Smooth muscle cell (in vitro differentiated cells): ENCODE data around the gene SPNS2. TPM values are rescaled to one million over a fixed set of nuclear protein-coding genes. Genes with fewer than 3 reads are reported as not detected.

Source experiments
- DNase-seq: peaks from one replicate; lab custom pipeline; 2025; ENCODE audit not compliant: unreplicated experiment; lab: John Stamatoyannopoulos, UW
- H2AFZ ChIP-seq: fragments of 200-600 bp; sonication (generic); 2 replicates; pipeline ENCODE4 v1.6.0; 2016; ENCODE audit warnings: antibody characterized with exemption, low read depth, mild to moderate bottlenecking
- H3F3A ChIP-seq: fragments of 200-600 bp; sonication (generic); 2 replicates; pipeline ENCODE4 v1.6.0; 2017; ENCODE audit warnings: antibody characterized with exemption, low read depth
- H3K27ac ChIP-seq: fragments of 200-600 bp; sonication (generic); 2 replicates; pipeline ENCODE4 v1.5.1; 2016; ENCODE audit warnings: low read depth, mild to moderate bottlenecking
- H3K27me3 ChIP-seq: fragments of 200-600 bp; sonication (generic); 2 replicates; pipeline ENCODE4 v1.6.1; 2016; ENCODE audit warnings: low read depth, mild to moderate bottlenecking
- H3K36me3 ChIP-seq: fragments of 200-600 bp; sonication (generic); 2 replicates; pipeline ENCODE4 v1.5.1; 2016; ENCODE audit warnings: low read depth
- H3K4me1 ChIP-seq: fragments of 200-600 bp; sonication (generic); 2 replicates; pipeline ENCODE4 v1.5.1; 2016; ENCODE audit warnings: low read depth
- H3K4me2 ChIP-seq: fragments of 200-600 bp; sonication (generic); 2 replicates; pipeline ENCODE4 v1.6.0; 2016; ENCODE audit warnings: mild to moderate bottlenecking
- H3K4me3 ChIP-seq: fragments of 200-600 bp; sonication (generic); 2 replicates; pipeline ENCODE4 v1.5.1; 2016; ENCODE audit warnings: mild to moderate bottlenecking
- H3K79me2 ChIP-seq: fragments of 200-600 bp; sonication (generic); 2 replicates; pipeline ENCODE4 v1.6.0; 2016; ENCODE audit warnings: low read depth, mild to moderate bottlenecking
- H3K9ac ChIP-seq: fragments of 200-600 bp; sonication (generic); 2 replicates; pipeline ENCODE4 v1.6.0; 2016; ENCODE audit warnings: low read depth
- H3K9me3 ChIP-seq: fragments of 200-600 bp; sonication (generic); replicated peaks from 2 replicates; pipeline ENCODE4 v1.5.1; 2016; ENCODE audit warnings: low read depth
- H4K20me1 ChIP-seq: fragments of 200-600 bp; sonication (generic); 2 replicates; pipeline ENCODE4 v1.6.0; 2016; ENCODE audit warnings: low read depth
- CTCF ChIP-seq: fragments of 200-600 bp; sonication (generic); IDR thresholded peaks from 2 replicates; pipeline ENCODE4 v1.5.1; 2017; ENCODE audit warnings: borderline replicate concordance, mild to moderate bottlenecking, antibody characterized with exemption; ENCODE audit not compliant: insufficient read depth, poor library complexity, severe bottlenecking
- WGBS: methylation state at CpG from one replicate; pipeline ENCODE4 v1.1.7; 2016; ENCODE audit warnings: low lambda C conversion rate; 5-methylcytosine and 5-hydroxymethylcytosine counted together
- polyA plus RNA-seq: library from polyadenylated mRNA; unstranded; fragments of >200 nt; fragmentation: Nextera tagmentation; extraction: Ambion mirVana; gene quantifications from 2 replicates; pipeline ENCODE4 v1.2.1, GENCODE V29; 2016
- total RNA-seq: library from RNA; depleted of rRNA; stranded (reverse); fragments of >200 nt; gene quantifications from 2 replicates; pipeline ENCODE4 v1.2.3, GENCODE V29; 2014

SPNS2 gene
- total and polyA plus RNA-seq, 2 experiments from 2014 or later, result 5.1 to 16.5 TPM

- H3K4me3 ChIP-seq, result no peak overlapping the region
- H3K27me3 ChIP-seq, result peaks cover 45% of the 10 kb centered on the region
- H3F3A ChIP-seq, result no peaks in the 10 kb centered on the region
- no peak overlapping the region for H3K9ac ChIP-seq
- 56% methylated on average over 23 of the region's 23 CpGs for WGBS
- no peak overlapping the region for H3K4me2 ChIP-seq
- H3K36me3 ChIP-seq, result no peaks in the 10 kb centered on the region
- no peaks in the 10 kb centered on the region for H4K20me1 ChIP-seq
- no peaks in the 10 kb centered on the region for H3K9me3 ChIP-seq
- no peaks in the 10 kb centered on the region for H3K79me2 ChIP-seq
- no peak overlapping the region for H2AFZ ChIP-seq
- H3K4me1 ChIP-seq, result peaks cover 6% of the 10 kb centered on the region
- H3K27ac ChIP-seq, result no peak overlapping the region
- no peak for DNase-seq
- no peak for TF ChIP-seq CTCF
Observed at GRCh38 chr17:4497101-4497824, 1.4 kb upstream of the SPNS2 start.

- peaks cover 51% of the 10 kb centered on the region for H3K27me3 ChIP-seq
- H3K36me3 ChIP-seq, result no peaks in the 10 kb centered on the region
- no peak overlapping the region for H3K27ac ChIP-seq
- H3K9ac ChIP-seq, result no peak overlapping the region
- H3K9me3 ChIP-seq, result no peaks in the 10 kb centered on the region
- no peak overlapping the region for H2AFZ ChIP-seq
- 3% methylated on average over 42 of the region's 53 CpGs for WGBS
- H3K4me3 ChIP-seq, result peak overlapping the region; percentile 47
- H3K79me2 ChIP-seq, result no peaks in the 10 kb centered on the region
- no peaks in the 10 kb centered on the region for H4K20me1 ChIP-seq
- no peaks in the 10 kb centered on the region for H3F3A ChIP-seq
- peaks cover 6% of the 10 kb centered on the region for H3K4me1 ChIP-seq
- no peak for TF ChIP-seq CTCF
- DNase-seq, result no peak
- peak overlapping the region; percentile 76 for H3K4me2 ChIP-seq
Observed at GRCh38 chr17:4499431-4500190, 930 bp downstream of the SPNS2 start.

- Histone ChIP-seq H3K4me1 (peaks cover 6% of the 10 kb centered on the region), H3K27ac (no peak overlapping the region), H3K4me3 (peak overlapping the region; percentile 47), H3K4me2 (peak overlapping the region; percentile 76), H3K36me3 (no peaks in the 10 kb centered on the region), H4K20me1 (no peaks in the 10 kb centered on the region), H3K9me3 (no peaks in the 10 kb centered on the region), H3F3A (no peaks in the 10 kb centered on the region), H3K79me2 (no peaks in the 10 kb centered on the region), H3K27me3 (peaks cover 51% of the 10 kb centered on the region), H3K9ac (no peak overlapping the region), H2AFZ (no peak overlapping the region)
- TF ChIP-seq CTCF, result no peak
- DNase-seq, result no peak
- WGBS, result 38% methylated on average over 7 of the region's 7 CpGs
Observed at GRCh38 chr17:4500191-4500571, 1.5 kb downstream of the SPNS2 start.
